GM23248 (cell line): ENCODE measurements around the gene B4GAT1. TPM values are rescaled to one million over a fixed set of nuclear protein-coding genes. Genes with fewer than 3 reads are reported as not detected.

Experiments
- DNase-seq: peaks from one replicate; pipeline ENCODE4 v3.0.0-alpha.2; 2015
- H2AFZ ChIP-seq: fragments of 200-600 bp; sonication (generic); 2 replicates; pipeline ENCODE4 v1.6.1; 2016; ENCODE audit warnings: antibody characterized with exemption
- H3F3A ChIP-seq: fragments of 200-600 bp; sonication (generic); 2 replicates; pipeline ENCODE4 v1.6.1; 2016; ENCODE audit warnings: mild to moderate bottlenecking, antibody characterized with exemption, mixed run types; ENCODE audit not compliant: insufficient read depth
- H3K27ac ChIP-seq: fragments of 200-600 bp; sonication (generic); 2 replicates; pipeline ENCODE4 v1.5.1; 2016; ENCODE audit warnings: mild to moderate bottlenecking
- H3K27me3 ChIP-seq: fragments of 200-600 bp; sonication (generic); replicated peaks from 2 replicates; pipeline ENCODE4 v1.6.1; 2016; ENCODE audit warnings: mild to moderate bottlenecking; ENCODE audit not compliant: insufficient read depth
- H3K36me3 ChIP-seq: fragments of 200-600 bp; sonication (generic); 2 replicates; pipeline ENCODE4 v1.6.1; 2016; ENCODE audit warnings: low read depth, mild to moderate bottlenecking
- H3K4me1 ChIP-seq: fragments of 200-600 bp; sonication (generic); 2 replicates; pipeline ENCODE4 v1.6.1; 2016; ENCODE audit warnings: mild to moderate bottlenecking; ENCODE audit not compliant: insufficient read depth
- H3K4me2 ChIP-seq: fragments of 200-600 bp; sonication (generic); one replicate; pipeline ENCODE4 v1.6.1; 2016; ENCODE audit warnings: mild to moderate bottlenecking; ENCODE audit not compliant: unreplicated experiment
- H3K4me3 ChIP-seq: fragments of 200-600 bp; sonication (generic); 2 replicates; pipeline ENCODE4 v1.5.1; 2016; ENCODE audit warnings: mild to moderate bottlenecking
- H3K79me2 ChIP-seq: fragments of 200-600 bp; sonication (generic); 2 replicates; pipeline ENCODE4 v1.6.1; 2016; ENCODE audit warnings: mild to moderate bottlenecking; ENCODE audit not compliant: insufficient read depth
- H3K9ac ChIP-seq: fragments of 200-600 bp; sonication (generic); 2 replicates; pipeline ENCODE4 v1.6.1; 2016; ENCODE audit warnings: mild to moderate bottlenecking
- H3K9me2 ChIP-seq: fragments of 200-600 bp; sonication (generic); 2 replicates; pipeline ENCODE4 v1.6.1; 2016; ENCODE audit warnings: mixed run types, mild to moderate bottlenecking, moderate library complexity; ENCODE audit not compliant: insufficient read depth
- H3K9me3 ChIP-seq: fragments of 200-600 bp; sonication (generic); one replicate; pipeline ENCODE4 v1.6.1; 2017; ENCODE audit warnings: low read depth
- H4K20me1 ChIP-seq: fragments of 200-600 bp; sonication (generic); 2 replicates; pipeline ENCODE4 v1.6.0; 2016; ENCODE audit not compliant: insufficient read depth
- EZH2 ChIP-seq: fragments of 200-600 bp; sonication (generic); IDR thresholded peaks from 2 replicates; pipeline ENCODE4 v1.6.1; 2018; ENCODE audit warnings: antibody characterized with exemption, mild to moderate bottlenecking; ENCODE audit not compliant: insufficient read depth, poor library complexity, severe bottlenecking
- EZH2phosphoT487 ChIP-seq: fragments of 200-600 bp; sonication (generic); IDR thresholded peaks from 2 replicates; pipeline ENCODE4 v1.6.1; 2018; ENCODE audit warnings: antibody characterized with exemption, moderate library complexity, mild to moderate bottlenecking, low read depth; ENCODE audit not compliant: insufficient read depth
- WGBS, 2 experiments: methylation state at CpG; one replicate each; pipeline ENCODE4 v1.1.6; 2015 to 2017; ENCODE audit warnings: low lambda C conversion rate in 2 of 2, low coverage in 1 of 2; ENCODE audit errors: missing lambda C conversion rate in 2 of 2; 5-methylcytosine and 5-hydroxymethylcytosine counted together
- in situ Hi-C: fragments of 300-500 bp; cut with MboI; formaldehyde crosslinking; loops from 2 replicates; pipeline ENCODE4 v1.15.0; 2020
- polyA plus RNA-seq: library from polyadenylated mRNA; unstranded; fragments of >200 nt; fragmentation: Nextera tagmentation; extraction: Ambion mirVana; gene quantifications from 2 replicates; pipeline ENCODE4 v1.2.1, GENCODE V29; 2016
- small RNA-seq: library from RNA; depleted of rRNA; stranded (forward); fragments of <200 nt; gene quantifications from one replicate; pipeline ENCODE3, GENCODE V24; 2014; ENCODE audit warnings: low read depth, low replicate concordance
- total RNA-seq: library from RNA; depleted of rRNA; stranded (reverse); fragments of >200 nt; shearing (Covaris generic); gene quantifications from 2 replicates; pipeline ENCODE4 v1.2.3, GENCODE V29; 2014; rRNA removed

Gene B4GAT1
- total and polyA plus RNA-seq, 2 experiments from 2014 or later: 23.9 to 32.0 TPM

- no peaks in the 10 kb centered on the region for H3K27me3 ChIP-seq
- no peaks in the 10 kb centered on the region for H3K9me2 ChIP-seq
- H3K36me3 ChIP-seq: no peaks in the 10 kb centered on the region
- no peak overlapping the region for H2AFZ ChIP-seq
- no peaks in the 10 kb centered on the region for H3K9me3 ChIP-seq
- no peak for DNase-seq
- H3K79me2 ChIP-seq: peaks cover 17% of the 10 kb centered on the region
- H3F3A ChIP-seq: peaks cover 9% of the 10 kb centered on the region
- in situ Hi-C loops: no loop called here
- H3K4me3 ChIP-seq: no peak overlapping the region
- no peak overlapping the region for H3K9ac ChIP-seq
- TF ChIP-seq EZH2phosphoT487: no peak
- no peak for TF ChIP-seq EZH2
- H3K27ac ChIP-seq: no peak overlapping the region
- H4K20me1 ChIP-seq: no peaks in the 10 kb centered on the region
- H3K4me2 ChIP-seq: no peak overlapping the region
- WGBS, 2 experiments: 78 to 80% methylated on average over 8 of the region's 8 CpGs
- no peaks in the 10 kb centered on the region for H3K4me1 ChIP-seq
These were observed 37.1 kb downstream of the B4GAT1 start for GRCh38 chr11:66310324-66310723.

- H3K27ac ChIP-seq: no peak overlapping the region
- H3K4me1 ChIP-seq: no peaks in the 10 kb centered on the region
- no peak overlapping the region for H2AFZ ChIP-seq
- WGBS, 2 experiments: 34 to 40% methylated on average over 3 of the region's 3 CpGs
- no peaks in the 10 kb centered on the region for H3K9me3 ChIP-seq
- no peaks in the 10 kb centered on the region for H3K36me3 ChIP-seq
- no peaks in the 10 kb centered on the region for H3K27me3 ChIP-seq
- H4K20me1 ChIP-seq: no peaks in the 10 kb centered on the region
- H3K9me2 ChIP-seq: no peaks in the 10 kb centered on the region
- no peak overlapping the region for H3K4me2 ChIP-seq
- H3F3A ChIP-seq: peaks cover 9% of the 10 kb centered on the region
- no peak for DNase-seq
- no peak for TF ChIP-seq EZH2phosphoT487
- no peak for TF ChIP-seq EZH2
- H3K79me2 ChIP-seq: peaks cover 8% of the 10 kb centered on the region
- no peak overlapping the region for H3K4me3 ChIP-seq
- in situ Hi-C loops: loop anchor here (10.0 kb wide), 1 partner anchor 75 kb away; no protein-coding TSS in a partner anchor
- no peak overlapping the region for H3K9ac ChIP-seq
These were observed 38.0 kb downstream of the B4GAT1 start for GRCh38 chr11:66309475-66309874.

DNA sequence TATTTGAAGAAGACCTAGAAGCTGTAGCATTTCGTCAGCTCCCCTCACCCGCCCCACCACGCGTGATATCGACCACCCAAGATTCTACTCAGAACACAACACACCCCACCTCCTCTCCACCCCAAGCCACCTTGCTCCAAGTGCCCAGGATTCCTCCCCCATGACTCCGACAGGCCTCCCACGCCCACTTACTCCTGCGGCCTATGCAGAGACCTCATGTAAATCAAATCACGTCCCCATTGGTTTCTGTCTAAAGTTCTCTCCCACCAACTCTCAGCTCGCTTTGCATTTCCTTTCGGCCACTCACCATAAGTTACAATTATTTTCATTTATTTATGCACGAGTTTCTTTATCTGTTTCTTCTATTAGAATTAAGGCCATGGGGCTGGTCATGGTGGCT is 44.8 kb downstream of the B4GAT1 start:
- Histone ChIP-seq H3K79me2 (no peaks in the 10 kb centered on the region), H2AFZ (no peak overlapping the region), H3K4me2 (no peak overlapping the region), H3K4me3 (no peak overlapping the region), H3K36me3 (no peaks in the 10 kb centered on the region), H3K9me2 (no peaks in the 10 kb centered on the region), H3K4me1 (no peaks in the 10 kb centered on the region), H4K20me1 (no peaks in the 10 kb centered on the region), H3K9ac (no peak overlapping the region), H3K27ac (no peak overlapping the region), H3F3A (no peaks in the 10 kb centered on the region), H3K27me3 (no peaks in the 10 kb centered on the region), H3K9me3 (no peaks in the 10 kb centered on the region)
- whole genome bisulfite sequencing, 2 experiments: 69 to 70% methylated on average over 10 to 12 of the region's 12 CpGs
- no peak for DNase-seq
- TF ChIP-seq EZH2: no peak
- no peak for TF ChIP-seq EZH2phosphoT487
- in situ Hi-C loops: loop anchor here (10.0 kb wide), 1 partner anchor 82 kb away; no protein-coding TSS in a partner anchor

DNA sequence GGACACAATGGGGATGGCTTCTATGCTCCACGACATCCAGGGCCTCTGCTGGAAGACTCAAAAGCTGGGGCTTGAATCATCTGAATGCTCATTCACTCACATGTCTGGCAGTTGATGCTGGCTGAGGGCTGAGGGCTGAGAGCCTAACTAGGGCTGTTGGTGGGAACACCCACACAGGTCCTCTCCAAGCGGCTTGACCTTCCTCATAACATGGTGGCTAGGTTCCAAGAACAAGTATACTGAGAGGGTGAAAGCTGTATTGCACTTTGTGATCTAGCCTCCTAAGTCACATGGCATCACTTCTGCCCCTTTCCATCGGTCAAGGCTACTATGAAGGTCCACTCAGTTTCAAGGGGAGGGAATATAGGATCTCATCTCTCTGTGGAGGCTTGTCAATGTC is 48.2 kb downstream of the B4GAT1 start:
- no peak overlapping the region for H2AFZ ChIP-seq

DNA sequence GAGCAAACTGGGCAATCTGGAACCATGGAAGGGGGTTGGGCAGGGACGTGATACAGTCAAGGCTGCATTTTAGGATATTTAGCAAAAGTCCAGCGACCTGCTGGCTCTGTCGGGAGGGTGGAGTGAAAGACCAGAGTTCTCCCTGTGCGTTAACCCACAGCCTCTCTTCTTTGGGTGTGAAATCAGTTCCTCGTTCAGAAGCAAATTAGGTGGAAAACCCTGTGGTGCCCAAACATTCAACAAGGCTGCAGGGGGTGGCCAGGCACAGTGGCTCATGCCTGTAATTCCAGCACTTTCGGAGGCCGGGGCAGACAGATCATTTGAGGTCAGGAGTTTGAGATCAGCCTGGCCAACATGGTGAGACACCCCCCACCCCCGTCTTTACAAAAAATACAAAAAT is 49.8 kb downstream of the B4GAT1 start:
- H4K20me1 ChIP-seq: no peaks in the 10 kb centered on the region
- H3F3A ChIP-seq: no peaks in the 10 kb centered on the region
- in situ Hi-C loops: no loop called here
- TF ChIP-seq EZH2phosphoT487 (no peak), EZH2 (no peak)
- H3K27me3 ChIP-seq: peaks cover under 1% of the 10 kb centered on the region
- H3K9me2 ChIP-seq: no peaks in the 10 kb centered on the region
- H3K4me3 ChIP-seq: no peak overlapping the region
- no peak overlapping the region for H3K9ac ChIP-seq
- H3K79me2 ChIP-seq: no peaks in the 10 kb centered on the region
- no peak for DNase-seq
- H3K9me3 ChIP-seq: no peaks in the 10 kb centered on the region
- no peaks in the 10 kb centered on the region for H3K36me3 ChIP-seq
- H3K4me1 ChIP-seq: no peaks in the 10 kb centered on the region
- 49 to 55% methylated on average over 8 of the region's 8 CpGs for WGBS, 2 experiments
- H3K27ac ChIP-seq: no peak overlapping the region
- no peak overlapping the region for H3K4me2 ChIP-seq
- no peak overlapping the region for H2AFZ ChIP-seq

More for the DNA sequence above, 48.2 kb downstream of the B4GAT1 start:
- H3K9me3 ChIP-seq: no peaks in the 10 kb centered on the region
- H3K36me3 ChIP-seq: no peaks in the 10 kb centered on the region
- no peak overlapping the region for H3K4me3 ChIP-seq
- TF ChIP-seq EZH2phosphoT487 (no peak), EZH2 (no peak)
- no peaks in the 10 kb centered on the region for H3K9me2 ChIP-seq
- WGBS, 2 experiments: 76 to 84% methylated on average over 3 of the region's 3 CpGs
- H3K9ac ChIP-seq: no peak overlapping the region
- no peak for DNase-seq
- H3K27ac ChIP-seq: no peak overlapping the region
- H3K4me1 ChIP-seq: no peaks in the 10 kb centered on the region
- in situ Hi-C loops: no loop called here
- H3F3A ChIP-seq: no peaks in the 10 kb centered on the region
- H3K4me2 ChIP-seq: no peak overlapping the region
- H3K79me2 ChIP-seq: no peaks in the 10 kb centered on the region
- H3K27me3 ChIP-seq: no peaks in the 10 kb centered on the region
- no peaks in the 10 kb centered on the region for H4K20me1 ChIP-seq

Small RNA genes within 50 kb of the gene (small RNA-seq; reads per million reads assigned to genes)
- not detected for gene RF00017
- not detected for gene RNU1-84P

Other genes with a start within 250 kb of the B4GAT1 start
- gene KLC2, start 89.9 kb downstream of the B4GAT1 start, total RNA-seq: 21.9 and 25.5 TPM in 2 replicates
- 17.1 and 19.7 TPM in 2 replicates for gene KLC2, start 89.9 kb downstream of the B4GAT1 start, polyA plus RNA-seq
- 146 and 151 TPM in 2 replicates for gene RAB1B, start 79.0 kb downstream of the B4GAT1 start, total RNA-seq
- 86.7 and 92.1 TPM in 2 replicates for gene RAB1B, start 79.0 kb downstream of the B4GAT1 start, polyA plus RNA-seq
- gene CNIH2, start 69.5 kb downstream of the B4GAT1 start, total RNA-seq: 1.4 TPM in 1 of 2 replicates, not detected in the other
- gene CNIH2, start 69.5 kb downstream of the B4GAT1 start, polyA plus RNA-seq: 0.39 and 0.50 TPM in 2 replicates
- 193 and 222 TPM in 2 replicates for gene YIF1A, start 58.5 kb downstream of the B4GAT1 start, total RNA-seq
- 259 and 284 TPM in 2 replicates for gene YIF1A, start 58.5 kb downstream of the B4GAT1 start, polyA plus RNA-seq
- 0.54 TPM in 1 of 2 replicates, not detected in the other for gene TMEM151A, start 55.7 kb downstream of the B4GAT1 start, total RNA-seq
- gene TMEM151A, start 55.7 kb downstream of the B4GAT1 start, polyA plus RNA-seq: 0.19 and 0.33 TPM in 2 replicates
- 212 and 230 TPM in 2 replicates for gene CD248, start 30.6 kb downstream of the B4GAT1 start, total RNA-seq
- gene CD248, start 30.6 kb downstream of the B4GAT1 start, polyA plus RNA-seq: 616 and 629 TPM in 2 replicates
- 37.7 and 44.0 TPM in 2 replicates for gene RIN1, start 11.2 kb downstream of the B4GAT1 start, total RNA-seq
- 16.8 and 19.1 TPM in 2 replicates for gene RIN1, start 11.2 kb downstream of the B4GAT1 start, polyA plus RNA-seq
- 48.7 and 65.9 TPM in 2 replicates for gene BRMS1, start 2.5 kb downstream of the B4GAT1 start, total RNA-seq
- gene BRMS1, start 2.5 kb downstream of the B4GAT1 start, polyA plus RNA-seq: 45.9 and 46.2 TPM in 2 replicates
- not detected in 2 replicates for gene SLC29A2, start 24.1 kb upstream of the B4GAT1 start, total RNA-seq
- gene SLC29A2, start 24.1 kb upstream of the B4GAT1 start, polyA plus RNA-seq: not detected in 2 replicates
- not detected in 2 replicates for gene NPAS4, start 73.4 kb upstream of the B4GAT1 start, total RNA-seq
- gene NPAS4, start 73.4 kb upstream of the B4GAT1 start, polyA plus RNA-seq: not detected in 2 replicates
- gene MRPL11, start 91.2 kb upstream of the B4GAT1 start, total RNA-seq: 36.7 and 53.5 TPM in 2 replicates
- 75.7 and 76.6 TPM in 2 replicates for gene MRPL11, start 91.2 kb upstream of the B4GAT1 start, polyA plus RNA-seq
- gene PELI3, start 119.3 kb upstream of the B4GAT1 start, total RNA-seq: 8.1 and 10.5 TPM in 2 replicates
- gene PELI3, start 119.3 kb upstream of the B4GAT1 start, polyA plus RNA-seq: 5.3 and 5.8 TPM in 2 replicates
- gene DPP3, start 132.8 kb upstream of the B4GAT1 start, total RNA-seq: 50.8 and 64.1 TPM in 2 replicates
- 33.5 and 34.7 TPM in 2 replicates for gene DPP3, start 132.8 kb upstream of the B4GAT1 start, polyA plus RNA-seq
- 39.1 and 58.8 TPM in 2 replicates for gene BBS1, start 163.0 kb upstream of the B4GAT1 start, total RNA-seq
- gene BBS1, start 163.0 kb upstream of the B4GAT1 start, polyA plus RNA-seq: 20.2 and 23.0 TPM in 2 replicates
- 20.8 and 27.3 TPM in 2 replicates for gene ZDHHC24, start 198.4 kb upstream of the B4GAT1 start, total RNA-seq
- 22.3 and 23.5 TPM in 2 replicates for gene ZDHHC24, start 198.4 kb upstream of the B4GAT1 start, polyA plus RNA-seq
- gene ACTN3, start 199.3 kb upstream of the B4GAT1 start, total RNA-seq: not detected in 2 replicates
- gene ACTN3, start 199.3 kb upstream of the B4GAT1 start, polyA plus RNA-seq: not detected in 2 replicates
- 67.7 and 72.6 TPM in 2 replicates for gene CTSF, start 221.0 kb upstream of the B4GAT1 start, total RNA-seq
- gene CTSF, start 221.0 kb upstream of the B4GAT1 start, polyA plus RNA-seq: 53.6 and 59.2 TPM in 2 replicates
- gene CCDC87, start 245.4 kb upstream of the B4GAT1 start, total RNA-seq: 0.11 and 0.13 TPM in 2 replicates
- gene CCDC87, start 245.4 kb upstream of the B4GAT1 start, polyA plus RNA-seq: 0.39 and 0.40 TPM in 2 replicates
- gene CCS, start 245.6 kb upstream of the B4GAT1 start, total RNA-seq: 28.0 and 29.5 TPM in 2 replicates
- 44.1 and 44.2 TPM in 2 replicates for gene CCS, start 245.6 kb upstream of the B4GAT1 start, polyA plus RNA-seq